ENCODE measurements around the gene DNAJC8. TPM values are rescaled to one million over a fixed set of nuclear protein-coding genes. Genes with fewer than 3 reads are reported as not detected.

Gene DNAJC8
- total RNA-seq, 4 donors from 2014 or later: 27.4 to 55.1 (median 48.9) TPM

DNA sequence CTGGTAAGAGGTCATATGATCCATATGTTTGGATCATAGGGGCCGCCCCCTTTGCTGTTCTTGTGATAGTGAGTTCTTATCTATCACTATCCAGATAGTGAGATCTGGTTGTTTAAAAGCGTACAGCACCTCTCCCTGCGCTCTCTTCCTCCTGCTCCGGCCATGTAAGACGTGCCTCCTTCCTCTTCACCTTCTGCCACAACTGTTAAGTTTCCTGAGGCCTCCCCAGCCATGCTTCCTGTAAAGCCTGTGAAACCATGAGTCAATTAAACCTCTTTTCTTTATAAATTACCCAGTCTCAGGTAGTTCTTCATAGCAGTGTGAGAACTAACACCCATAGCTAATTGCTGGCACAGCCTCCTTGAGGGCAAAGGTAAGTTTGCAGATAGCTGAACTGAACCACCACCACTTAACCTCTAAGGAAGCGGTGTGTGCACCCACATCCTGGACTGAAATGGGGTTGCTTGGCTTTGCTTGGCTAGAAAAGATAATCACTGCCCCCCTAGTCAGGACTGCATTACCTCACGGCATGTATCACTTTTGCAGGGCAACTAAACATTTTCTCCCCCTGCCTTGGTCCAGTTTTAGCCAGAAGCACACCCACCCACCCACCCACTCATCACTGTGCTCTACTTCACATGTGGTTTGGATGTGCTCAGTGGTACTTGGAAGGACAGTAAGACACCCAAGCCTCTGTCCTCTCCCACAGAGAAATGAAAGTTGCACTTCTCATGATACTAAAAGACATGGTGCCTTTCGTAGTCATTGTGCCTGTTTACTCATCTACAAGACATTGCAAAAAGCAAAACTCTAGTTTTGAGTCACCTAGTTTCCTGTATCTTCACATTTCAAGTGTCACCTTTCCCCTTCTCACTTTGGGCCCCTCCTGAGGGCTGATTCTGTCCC, 33.2 kb downstream of the DNAJC8 start:
- no peaks in the 10 kb centered on the region for H3K9me3 ChIP-seq
- no peaks in the 10 kb centered on the region for H3K27me3 ChIP-seq
- no peak overlapping the region for H3K4me3 ChIP-seq
- peaks cover 6 to 33% (median 14%) of the 10 kb centered on the region in 3 donors for H3K4me1 ChIP-seq
- intact Hi-C loops (cut with DNase I): loop anchor here (5.0 kb wide), 1 partner anchor 107 kb away; no protein-coding TSS in a partner anchor
- no peak for TF ChIP-seq POLR2A (IDR thresholded peaks at IDR 0.05)
- TF ChIP-seq, protein P1, sequence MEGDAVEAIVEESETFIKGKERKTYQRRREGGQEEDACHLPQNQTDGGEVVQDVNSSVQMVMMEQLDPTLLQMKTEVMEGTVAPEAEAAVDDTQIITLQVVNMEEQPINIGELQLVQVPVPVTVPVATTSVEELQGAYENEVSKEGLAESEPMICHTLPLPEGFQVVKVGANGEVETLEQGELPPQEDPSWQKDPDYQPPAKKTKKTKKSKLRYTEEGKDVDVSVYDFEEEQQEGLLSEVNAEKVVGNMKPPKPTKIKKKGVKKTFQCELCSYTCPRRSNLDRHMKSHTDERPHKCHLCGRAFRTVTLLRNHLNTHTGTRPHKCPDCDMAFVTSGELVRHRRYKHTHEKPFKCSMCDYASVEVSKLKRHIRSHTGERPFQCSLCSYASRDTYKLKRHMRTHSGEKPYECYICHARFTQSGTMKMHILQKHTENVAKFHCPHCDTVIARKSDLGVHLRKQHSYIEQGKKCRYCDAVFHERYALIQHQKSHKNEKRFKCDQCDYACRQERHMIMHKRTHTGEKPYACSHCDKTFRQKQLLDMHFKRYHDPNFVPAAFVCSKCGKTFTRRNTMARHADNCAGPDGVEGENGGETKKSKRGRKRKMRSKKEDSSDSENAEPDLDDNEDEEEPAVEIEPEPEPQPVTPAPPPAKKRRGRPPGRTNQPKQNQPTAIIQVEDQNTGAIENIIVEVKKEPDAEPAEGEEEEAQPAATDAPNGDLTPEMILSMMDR (IDR thresholded peaks at IDR 0.05): no peak
- peaks cover 33 to 72% (median 50%) of the 10 kb centered on the region in 3 donors for H3K36me3 ChIP-seq
- peak overlapping the region in 2 of 4 donors; percentile 18 to 61 for H3K27ac ChIP-seq
- DNase-seq: no peak
- 69 to 72% methylated on average over 8 of the region's 8 CpGs for WGBS, 2 donors

DNA sequence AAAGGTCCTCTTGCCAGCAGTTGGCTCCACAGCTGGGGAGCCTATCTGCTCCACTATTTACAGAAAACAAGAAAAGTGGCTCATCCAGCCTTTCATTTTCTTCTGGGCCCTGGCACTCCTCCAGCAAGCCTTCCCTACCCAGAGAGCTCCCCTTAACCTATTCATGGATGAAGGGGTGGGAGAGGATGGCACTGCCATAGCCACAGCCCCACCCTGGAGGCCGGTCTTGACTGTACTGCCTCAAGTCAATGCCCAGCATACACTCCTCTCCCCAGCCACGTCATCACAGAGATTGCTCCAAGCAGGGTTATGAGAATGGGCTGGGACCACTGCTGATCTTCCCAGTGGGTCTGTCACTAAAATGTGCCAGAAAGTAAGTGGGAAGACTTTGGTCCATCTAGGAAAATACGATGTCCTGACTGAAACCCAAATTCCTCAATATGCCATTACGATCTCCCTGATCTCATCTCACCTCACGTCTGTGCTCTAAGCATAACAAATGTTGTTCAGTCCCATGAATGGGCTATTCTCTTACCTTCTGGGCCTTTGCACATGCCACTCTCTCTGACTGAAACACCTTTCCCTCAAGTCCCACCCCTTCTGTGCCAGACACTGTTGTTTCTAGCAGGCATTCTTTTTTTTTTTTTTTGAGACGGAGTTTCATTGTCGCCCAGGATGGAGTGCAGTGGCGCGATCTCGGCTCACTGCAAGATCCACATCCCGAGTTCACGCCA, 35.0 kb downstream of the DNAJC8 start:
- intact Hi-C loops (cut with DNase I): loop anchor here (5.0 kb wide), 1 partner anchor 106 kb away; no protein-coding TSS in a partner anchor
- 85 to 88% methylated on average over 10 of the region's 12 CpGs for WGBS, 2 donors
- Histone ChIP-seq H3K27me3 (no peaks in the 10 kb centered on the region), H3K9me3 (no peaks in the 10 kb centered on the region), H3K36me3 (peaks cover 18 to 54% (median 39%) of the 10 kb centered on the region in 3 donors), H3K4me3 (no peak overlapping the region), H3K4me1 (peaks cover 14 to 50% (median 22%) of the 10 kb centered on the region in 3 donors), H3K27ac (peak overlapping the region; percentile 2 to 73 (median 37))
- TF ChIP-seq, protein P1 (IDR thresholded peaks at IDR 0.05): no peak
- no peak for TF ChIP-seq POLR2A (IDR thresholded peaks at IDR 0.05)
- DNase-seq: no peak

DNA sequence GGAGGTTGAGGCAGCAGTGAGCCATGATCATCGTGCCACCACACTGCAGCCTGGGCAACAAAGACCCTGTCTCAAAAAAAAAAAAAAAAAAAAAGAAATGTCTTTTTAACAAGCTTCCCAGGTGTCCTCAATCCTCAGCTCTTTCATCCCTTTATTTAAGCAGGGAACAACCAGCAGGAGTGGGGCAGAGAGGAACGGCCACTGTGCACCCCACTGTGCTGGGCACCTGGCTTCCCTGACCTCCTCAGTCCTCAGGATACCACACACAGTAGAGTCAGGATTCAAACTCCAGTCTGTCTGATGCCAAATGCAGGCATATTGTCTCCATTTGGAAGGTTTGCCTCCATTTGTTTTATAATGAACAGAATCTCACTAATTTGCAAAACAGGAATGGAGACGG, 36.5 kb downstream of the DNAJC8 start:
- peaks cover 17 to 65% (median 22%) of the 10 kb centered on the region in 3 donors for H3K4me1 ChIP-seq
- DNase-seq: no peak
- peak overlapping the region; percentile 43 to 73 (median 45) for H3K27ac ChIP-seq
- H3K36me3 ChIP-seq: peaks cover 16 to 39% (median 26%) of the 10 kb centered on the region in 3 donors
- H3K27me3 ChIP-seq: no peaks in the 10 kb centered on the region
- H3K4me3 ChIP-seq: no peak overlapping the region
- no peak for TF ChIP-seq POLR2A (IDR thresholded peaks at IDR 0.05)
- TF ChIP-seq, protein P1 (IDR thresholded peaks at IDR 0.05): no peak
- intact Hi-C loops (cut with DNase I): loop anchor here (5.0 kb wide), 1 partner anchor 104 kb away; no protein-coding TSS in a partner anchor
- H3K9me3 ChIP-seq: no peaks in the 10 kb centered on the region
- 56 to 63% methylated on average over 3 of the region's 3 CpGs for WGBS, 2 donors

DNA sequence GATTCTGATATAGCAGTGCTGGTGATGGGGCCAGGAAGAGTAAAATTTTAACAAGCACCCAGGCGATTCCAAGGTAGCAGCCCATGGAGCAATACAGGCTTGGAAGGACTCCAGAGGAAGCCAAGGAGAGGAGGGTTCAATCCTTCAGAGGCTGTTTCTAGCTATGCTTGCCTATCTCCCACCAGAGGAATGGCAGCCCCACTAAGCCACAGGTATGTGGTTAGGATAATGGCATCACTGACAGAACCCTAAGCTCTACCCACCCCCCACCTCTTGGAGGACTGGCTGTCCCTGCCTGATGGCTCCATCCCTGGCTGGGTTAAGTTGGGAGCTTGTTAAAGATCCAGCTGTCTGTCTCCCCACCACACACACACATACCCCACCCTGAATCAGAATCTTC, 37.0 kb downstream of the DNAJC8 start:
- DNase-seq: no peak
- TF ChIP-seq, protein P1 (IDR thresholded peaks at IDR 0.05): no peak
- TF ChIP-seq POLR2A (IDR thresholded peaks at IDR 0.05): no peak
- intact Hi-C loops (cut with DNase I): loop anchor here (5.0 kb wide), 1 partner anchor 103 kb away; no protein-coding TSS in a partner anchor
- Histone ChIP-seq H3K27me3 (no peaks in the 10 kb centered on the region), H3K9me3 (no peaks in the 10 kb centered on the region), H3K4me1 (peaks cover 21 to 71% (median 22%) of the 10 kb centered on the region in 3 donors), H3K27ac (no peak overlapping the region), H3K4me3 (no peak overlapping the region), H3K36me3 (peaks cover 15 to 34% (median 20%) of the 10 kb centered on the region in 3 donors)
- 88 to 100% methylated on average over 1 of the region's 1 CpG for WGBS, 2 donors
